ENCODE data around the gene SLC24A4.

The SLC24A4 gene

GRCh38 chr14:92503756-92504491 lies 181.0 kb downstream of the SLC24A4 start:
- H3K27ac ChIP-seq (ENCODE audit: low read depth, low read length): no peak overlapping the region
- H3K9ac ChIP-seq (ENCODE audit: low read length): no peak overlapping the region
- no peaks in the 10 kb centered on the region for H3K27me3 ChIP-seq (ENCODE audit: control insufficient read depth, insufficient read depth, low read length)
- H3K9me3 ChIP-seq (ENCODE audit: control insufficient read depth, insufficient read depth, low read depth, low read length): no peaks in the 10 kb centered on the region
- no peaks in the 10 kb centered on the region for H3K36me3 ChIP-seq (ENCODE audit: control insufficient read depth, insufficient read depth, low read length)
- peaks cover 7% of the 10 kb centered on the region; the same call in 1 of the 2 replicates for H3K4me1 ChIP-seq (ENCODE audit: control insufficient read depth, insufficient read depth, low read length)
- H3K4me3 ChIP-seq (ENCODE audit: low read depth, low read length): no peak overlapping the region

- no peak overlapping the region for H3K27ac ChIP-seq (ENCODE audit: low read depth, low read length)
- H3K27me3 ChIP-seq (ENCODE audit: control insufficient read depth, insufficient read depth, low read length): no peaks in the 10 kb centered on the region
- no peaks in the 10 kb centered on the region for H3K36me3 ChIP-seq (ENCODE audit: control insufficient read depth, insufficient read depth, low read length)
- H3K9me3 ChIP-seq (ENCODE audit: control insufficient read depth, insufficient read depth, low read depth, low read length): no peaks in the 10 kb centered on the region
- H3K4me3 ChIP-seq (ENCODE audit: low read depth, low read length): no peak overlapping the region
- peaks cover 1% of the 10 kb centered on the region; the same call in 1 of the 2 replicates for H3K4me1 ChIP-seq (ENCODE audit: control insufficient read depth, insufficient read depth, low read length)
- H3K9ac ChIP-seq (ENCODE audit: low read length): no peak overlapping the region
Measured at GRCh38 chr14:92505826-92506225, 182.9 kb downstream of the SLC24A4 start.

- Histone ChIP-seq H3K4me3 (ENCODE audit: low read depth, low read length) (no peak overlapping the region), H3K9me3 (ENCODE audit: control insufficient read depth, insufficient read depth, low read depth, low read length) (no peaks in the 10 kb centered on the region), H3K9ac (ENCODE audit: low read length) (no peak overlapping the region), H3K27me3 (ENCODE audit: control insufficient read depth, insufficient read depth, low read length) (no peaks in the 10 kb centered on the region), H3K27ac (ENCODE audit: low read depth, low read length) (no peak overlapping the region), H3K4me1 (ENCODE audit: control insufficient read depth, insufficient read depth, low read length) (peaks cover 2% of the 10 kb centered on the region), H3K36me3 (ENCODE audit: control insufficient read depth, insufficient read depth, low read length) (no peaks in the 10 kb centered on the region)
Measured at GRCh38 chr14:92506231-92506630, 183.3 kb downstream of the SLC24A4 start.

GRCh38 chr14:92507174-92507768 lies 184.3 kb downstream of the SLC24A4 start:
- Histone ChIP-seq H3K4me3 (ENCODE audit: low read depth, low read length) (no peak overlapping the region), H3K27me3 (ENCODE audit: control insufficient read depth, insufficient read depth, low read length) (0 out of 2 replicates have a peak, but pooled peaks cover under 1% of the 10 kb centered on the region), H3K9ac (ENCODE audit: low read length) (no peak overlapping the region), H3K27ac (ENCODE audit: low read depth, low read length) (no peak overlapping the region), H3K9me3 (ENCODE audit: control insufficient read depth, insufficient read depth, low read depth, low read length) (no peaks in the 10 kb centered on the region), H3K4me1 (ENCODE audit: control insufficient read depth, insufficient read depth, low read length) (peaks cover 5% of the 10 kb centered on the region), H3K36me3 (ENCODE audit: control insufficient read depth, insufficient read depth, low read length) (no peaks in the 10 kb centered on the region)

- peaks cover 8% of the 10 kb centered on the region for H3K4me1 ChIP-seq (ENCODE audit: control insufficient read depth, insufficient read depth, low read length)
Measured at GRCh38 chr14:92510972-92511371, 188.0 kb downstream of the SLC24A4 start.

GRCh38 chr14:92511453-92512238 lies 188.7 kb downstream of the SLC24A4 start:
- Histone ChIP-seq H3K9me3 (ENCODE audit: control insufficient read depth, insufficient read depth, low read depth, low read length) (no peaks in the 10 kb centered on the region), H3K4me1 (ENCODE audit: control insufficient read depth, insufficient read depth, low read length) (peaks cover 8% of the 10 kb centered on the region), H3K9ac (ENCODE audit: low read length) (no peak overlapping the region), H3K4me3 (ENCODE audit: low read depth, low read length) (no peak overlapping the region), H3K27me3 (ENCODE audit: control insufficient read depth, insufficient read depth, low read length) (peaks cover 39% of the 10 kb centered on the region), H3K27ac (ENCODE audit: low read depth, low read length) (no peak overlapping the region), H3K36me3 (ENCODE audit: control insufficient read depth, insufficient read depth, low read length) (no peaks in the 10 kb centered on the region)

More at GRCh38 chr14:92510972-92511371, 188.0 kb downstream of the SLC24A4 start:
- Histone ChIP-seq H3K27me3 (ENCODE audit: control insufficient read depth, insufficient read depth, low read length) (peaks cover 34% of the 10 kb centered on the region), H3K4me3 (ENCODE audit: low read depth, low read length) (no peak overlapping the region), H3K27ac (ENCODE audit: low read depth, low read length) (no peak overlapping the region), H3K9me3 (ENCODE audit: control insufficient read depth, insufficient read depth, low read depth, low read length) (no peaks in the 10 kb centered on the region), H3K9ac (ENCODE audit: low read length) (no peak overlapping the region), H3K36me3 (ENCODE audit: control insufficient read depth, insufficient read depth, low read length) (no peaks in the 10 kb centered on the region)

- H3K4me1 ChIP-seq (ENCODE audit: control insufficient read depth, insufficient read depth, low read length): peaks cover 9% of the 10 kb centered on the region
- peak overlapping the region; percentile 82 for H3K4me3 ChIP-seq (ENCODE audit: low read depth, low read length)
- H3K36me3 ChIP-seq (ENCODE audit: control insufficient read depth, insufficient read depth, low read length): no peaks in the 10 kb centered on the region
- H3K9ac ChIP-seq (ENCODE audit: low read length): no peak overlapping the region
- no peak overlapping the region for H3K27ac ChIP-seq (ENCODE audit: low read depth, low read length)
- no peaks in the 10 kb centered on the region for H3K9me3 ChIP-seq (ENCODE audit: control insufficient read depth, insufficient read depth, low read depth, low read length)
- peaks cover 39% of the 10 kb centered on the region for H3K27me3 ChIP-seq (ENCODE audit: control insufficient read depth, insufficient read depth, low read length)
Measured at GRCh38 chr14:92512807-92513203, 189.8 kb downstream of the SLC24A4 start.

- H3K9me3 ChIP-seq (ENCODE audit: control insufficient read depth, insufficient read depth, low read depth, low read length): no peaks in the 10 kb centered on the region
- peak within 1 kb of the TSS; percentile 67 for H3K9ac ChIP-seq (ENCODE audit: low read length)
- no peaks in the 10 kb centered on the region for H3K36me3 ChIP-seq (ENCODE audit: control insufficient read depth, insufficient read depth, low read length)
- peaks cover 13% of the 10 kb centered on the region for H3K4me1 ChIP-seq (ENCODE audit: control insufficient read depth, insufficient read depth, low read length)
- peak within 1 kb of the TSS; percentile 82 for H3K4me3 ChIP-seq (ENCODE audit: low read depth, low read length)
- peaks cover 39% of the 10 kb centered on the region for H3K27me3 ChIP-seq (ENCODE audit: control insufficient read depth, insufficient read depth, low read length)
- no peak within 1 kb of the TSS for H3K27ac ChIP-seq (ENCODE audit: low read depth, low read length)
Measured at GRCh38 chr14:92513204-92513965, 190.4 kb downstream of the SLC24A4 start, which contains the start of gene RIN3. Gene RIN3, plus strand, starts transcription at chr14:92513781. Its CDS starts 152 bp downstream, at chr14:92513933.

- H3K4me3 ChIP-seq (ENCODE audit: low read depth, low read length): peak overlapping the region; percentile 82
- H3K4me1 ChIP-seq (ENCODE audit: control insufficient read depth, insufficient read depth, low read length): peaks cover 13% of the 10 kb centered on the region
- H3K9me3 ChIP-seq (ENCODE audit: control insufficient read depth, insufficient read depth, low read depth, low read length): no peaks in the 10 kb centered on the region
- H3K9ac ChIP-seq (ENCODE audit: low read length): peak overlapping the region; percentile 67
- H3K27me3 ChIP-seq (ENCODE audit: control insufficient read depth, insufficient read depth, low read length): peaks cover 39% of the 10 kb centered on the region
- H3K27ac ChIP-seq (ENCODE audit: low read depth, low read length): no peak overlapping the region
- H3K36me3 ChIP-seq (ENCODE audit: control insufficient read depth, insufficient read depth, low read length): no peaks in the 10 kb centered on the region
Measured at GRCh38 chr14:92513966-92514843, 191.2 kb downstream of the SLC24A4 start.
